ENCODE data around the gene KRTAP5-3. TPM values are rescaled to one million over a fixed set of nuclear protein-coding genes. Genes with fewer than 3 reads are reported as not detected.
A peak's percentile ranks its signal among the peaks of the same experiment; 100 is the strongest.
"Not testable (repeated sequence)": the region's sequence is repeated elsewhere in the genome, so short reads cannot be mapped to it uniquely, and the experiment has no call there.

KRTAP5-3 gene
- total RNA-seq, 1 experiment from 2014 or later, result not detected

DNA sequence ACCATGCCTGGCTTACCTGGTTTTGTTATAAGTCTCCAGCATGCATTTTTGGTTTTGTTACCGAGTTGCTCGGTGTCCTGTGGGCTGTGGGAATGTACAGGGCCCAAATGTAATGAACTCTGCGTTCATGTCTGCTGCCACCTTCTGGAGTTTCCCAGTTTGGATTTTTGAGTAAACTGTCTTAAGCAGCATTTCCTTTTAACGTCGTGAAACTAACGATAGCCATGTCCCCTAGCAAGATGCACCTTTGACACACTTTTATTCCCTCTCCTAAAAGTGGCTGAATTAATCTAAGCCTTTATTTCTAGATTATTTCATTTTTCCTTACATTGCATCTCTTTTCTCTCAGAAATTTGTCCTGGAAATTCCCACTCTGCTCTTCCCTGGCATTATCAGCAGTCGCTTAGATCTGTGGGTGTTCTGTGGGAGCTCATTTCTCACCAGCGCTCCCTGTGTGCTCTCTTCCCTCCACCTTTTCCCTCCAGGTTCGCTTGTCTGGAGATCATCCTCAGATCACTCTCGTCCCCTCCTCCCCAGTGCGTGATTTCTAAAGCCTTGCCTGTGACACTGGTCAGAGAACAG lies 12.2 kb downstream of the KRTAP5-3 start:
- not testable (repeated sequence) for H3K4me3 ChIP-seq (ENCODE audit: insufficient read depth, low read depth, low read length); DNase-seq; H3K36me3 ChIP-seq (replicated peaks; ENCODE audit: control insufficient read depth, insufficient read depth, low read length); H3K27me3 ChIP-seq (ENCODE audit: control insufficient read depth, insufficient read depth, low read length)

GRCh38 chr11:1592628-1593027 lies 15.6 kb downstream of the KRTAP5-3 start:
- peaks cover 3% of the 10 kb centered on the region; the same call in 1 of the 2 replicates for H3K27me3 ChIP-seq (ENCODE audit: control insufficient read depth, insufficient read depth, low read length)
- H3K4me3 ChIP-seq (ENCODE audit: insufficient read depth, low read depth, low read length), result no peak overlapping the region
- no peaks in the 10 kb centered on the region for H3K36me3 ChIP-seq (replicated peaks; ENCODE audit: control insufficient read depth, insufficient read depth, low read length)
- DNase-seq, result no peak

DNA sequence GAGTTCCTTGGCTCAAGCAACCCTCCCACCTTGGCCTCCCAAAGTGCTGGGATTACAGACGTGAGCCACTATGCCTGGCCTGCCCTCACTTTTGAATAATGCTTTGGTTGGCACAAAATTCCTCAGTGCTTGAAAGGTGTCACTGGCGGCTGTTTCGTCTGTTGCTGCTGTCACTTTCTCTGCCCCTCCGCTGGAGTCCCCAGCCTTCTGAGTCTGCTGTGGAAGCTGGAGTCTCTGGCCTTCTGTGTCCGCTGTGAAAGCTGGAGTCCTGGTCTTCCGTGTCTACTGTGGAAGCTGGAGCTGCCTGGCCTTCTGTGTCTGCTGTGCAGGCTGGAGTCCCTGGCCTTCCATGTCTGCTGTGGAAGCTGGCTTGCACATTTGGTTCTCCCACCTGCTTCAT lies 18.3 kb downstream of the KRTAP5-3 start:
- Histone ChIP-seq H3K27me3 (ENCODE audit: control insufficient read depth, insufficient read depth, low read length) (no peaks in the 10 kb centered on the region; the same call in 1 of the 2 replicates), H3K4me3 (ENCODE audit: insufficient read depth, low read depth, low read length) (no peak overlapping the region), H3K36me3 (replicated peaks; ENCODE audit: control insufficient read depth, insufficient read depth, low read length) (no peaks in the 10 kb centered on the region)
- DNase-seq, result no peak

DNA sequence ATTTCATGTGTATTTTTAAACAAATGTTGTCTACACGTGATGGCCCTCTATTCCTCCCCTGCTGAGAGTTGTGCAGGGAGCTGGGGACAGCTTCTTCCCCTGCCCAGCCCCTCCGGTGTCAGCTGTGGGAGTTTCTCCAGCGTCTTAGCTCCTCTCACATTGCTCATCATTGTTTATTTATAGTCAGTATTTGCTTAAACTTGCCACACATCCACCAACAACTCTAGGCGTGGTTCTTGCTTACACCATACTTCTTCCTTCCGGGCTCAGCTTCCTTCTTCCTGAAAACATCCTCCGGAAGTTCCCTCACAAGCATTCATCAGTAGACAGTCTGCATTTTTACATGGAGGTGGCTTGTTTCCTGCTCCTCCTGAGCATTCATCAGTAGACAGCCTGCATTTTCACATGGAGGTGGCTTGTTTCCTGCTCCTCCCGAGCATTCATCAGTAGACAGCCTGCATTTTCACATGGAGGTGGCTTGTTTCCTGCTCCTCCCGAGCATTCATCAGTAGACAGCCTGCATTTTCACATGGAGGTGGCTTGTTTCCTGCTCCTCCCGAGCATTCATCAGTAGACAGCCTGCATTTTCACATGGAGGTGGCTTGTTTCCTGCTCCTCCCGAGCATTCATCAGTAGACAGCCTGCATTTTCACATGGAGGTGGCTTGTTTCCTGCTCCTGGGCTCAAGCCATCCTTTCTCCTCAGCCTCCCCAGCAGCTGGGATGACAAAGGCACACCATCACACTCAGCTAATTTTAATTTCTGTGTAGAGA lies 18.9 kb downstream of the KRTAP5-3 start:
- H3K4me3 ChIP-seq (ENCODE audit: insufficient read depth, low read depth, low read length); DNase-seq; H3K27me3 ChIP-seq (ENCODE audit: control insufficient read depth, insufficient read depth, low read length): not testable (repeated sequence)

DNA sequence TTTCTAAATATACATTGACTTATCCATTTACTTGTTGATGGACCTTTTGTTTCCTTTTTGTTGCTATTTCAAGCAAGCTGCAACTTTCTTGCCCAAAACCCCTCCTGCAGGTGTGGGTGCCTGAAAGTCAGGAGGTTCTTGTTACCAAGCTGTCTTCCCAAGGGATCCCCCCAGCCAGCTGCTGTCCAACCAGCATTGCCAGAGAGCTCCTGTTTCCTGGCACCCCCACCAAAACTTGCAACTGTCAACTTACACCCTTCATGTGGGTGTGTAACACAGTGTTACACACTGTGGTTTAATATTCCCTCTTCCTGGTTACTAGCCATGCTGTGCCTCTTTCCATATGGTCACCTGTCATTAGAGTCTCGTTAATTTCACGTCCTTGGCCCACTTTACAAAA lies 21.6 kb downstream of the KRTAP5-3 start:
- no peak for DNase-seq
- H3K27me3 ChIP-seq (ENCODE audit: control insufficient read depth, insufficient read depth, low read length), result no peaks in the 10 kb centered on the region
- H3K36me3 ChIP-seq (replicated peaks; ENCODE audit: control insufficient read depth, insufficient read depth, low read length), result no peaks in the 10 kb centered on the region
- H3K4me3 ChIP-seq (ENCODE audit: insufficient read depth, low read depth, low read length), result no peak overlapping the region

More for the DNA sequence above, 18.9 kb downstream of the KRTAP5-3 start:
- H3K36me3 ChIP-seq (replicated peaks; ENCODE audit: control insufficient read depth, insufficient read depth, low read length), result not testable (repeated sequence)

- not testable (repeated sequence) for DNase-seq; H3K27me3 ChIP-seq (ENCODE audit: control insufficient read depth, insufficient read depth, low read length); H3K4me3 ChIP-seq (ENCODE audit: insufficient read depth, low read depth, low read length); H3K36me3 ChIP-seq (replicated peaks; ENCODE audit: control insufficient read depth, insufficient read depth, low read length)
Measured at GRCh38 chr11:1584661-1585370, 23.4 kb downstream of the KRTAP5-3 start, which contains the start of gene KRTAP5-1. Gene KRTAP5-1 (minus strand): TSS chr11:1585283. CDS start chr11:1585249, 34 bp downstream.

DNA sequence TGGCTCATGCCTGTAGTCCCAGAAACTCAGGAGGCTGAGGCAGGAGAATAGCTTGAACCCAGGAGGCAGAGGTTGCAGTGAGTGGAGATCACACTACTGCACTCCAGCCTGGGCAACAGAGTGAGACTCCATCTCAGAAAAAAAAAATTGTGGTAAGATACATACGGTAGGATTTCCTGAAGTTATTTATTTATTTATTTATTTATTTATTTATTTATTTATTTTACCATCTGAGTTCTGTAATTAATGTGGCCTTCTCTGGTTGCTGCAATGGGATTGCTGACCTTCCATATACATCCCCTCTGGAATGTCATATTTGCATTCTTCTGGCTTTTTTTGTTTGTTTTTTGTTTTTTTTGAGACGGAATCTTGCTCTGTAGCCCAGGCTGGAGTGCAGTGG lies 25.4 kb downstream of the KRTAP5-3 start:
- H3K4me3 ChIP-seq (ENCODE audit: insufficient read depth, low read depth, low read length), result not testable (repeated sequence)

GRCh38 chr11:1581976-1582375 lies 26.3 kb downstream of the KRTAP5-3 start:
- Histone ChIP-seq H3K27me3 (ENCODE audit: control insufficient read depth, insufficient read depth, low read length) (no peaks in the 10 kb centered on the region), H3K4me3 (ENCODE audit: insufficient read depth, low read depth, low read length) (no peak overlapping the region), H3K36me3 (replicated peaks; ENCODE audit: control insufficient read depth, insufficient read depth, low read length) (no peaks in the 10 kb centered on the region)
- no peak for DNase-seq

More for the DNA sequence above, 25.4 kb downstream of the KRTAP5-3 start:
- not testable (repeated sequence) for DNase-seq; H3K36me3 ChIP-seq (replicated peaks; ENCODE audit: control insufficient read depth, insufficient read depth, low read length); H3K27me3 ChIP-seq (ENCODE audit: control insufficient read depth, insufficient read depth, low read length)

- DNase-seq, result no peak
- Histone ChIP-seq H3K4me3 (ENCODE audit: insufficient read depth, low read depth, low read length) (no peak overlapping the region), H3K36me3 (replicated peaks; ENCODE audit: control insufficient read depth, insufficient read depth, low read length) (no peaks in the 10 kb centered on the region), H3K27me3 (ENCODE audit: control insufficient read depth, insufficient read depth, low read length) (peaks cover 28% of the 10 kb centered on the region)
Measured at GRCh38 chr11:1576825-1577224, 31.4 kb downstream of the KRTAP5-3 start.

- H3K36me3 ChIP-seq (replicated peaks; ENCODE audit: control insufficient read depth, insufficient read depth, low read length); H3K4me3 ChIP-seq (ENCODE audit: insufficient read depth, low read depth, low read length); DNase-seq: not testable (repeated sequence)
- H3K27me3 ChIP-seq (ENCODE audit: control insufficient read depth, insufficient read depth, low read length), result peaks cover 35% of the 10 kb centered on the region
Measured at GRCh38 chr11:1575756-1576155, 32.5 kb downstream of the KRTAP5-3 start.

DNA sequence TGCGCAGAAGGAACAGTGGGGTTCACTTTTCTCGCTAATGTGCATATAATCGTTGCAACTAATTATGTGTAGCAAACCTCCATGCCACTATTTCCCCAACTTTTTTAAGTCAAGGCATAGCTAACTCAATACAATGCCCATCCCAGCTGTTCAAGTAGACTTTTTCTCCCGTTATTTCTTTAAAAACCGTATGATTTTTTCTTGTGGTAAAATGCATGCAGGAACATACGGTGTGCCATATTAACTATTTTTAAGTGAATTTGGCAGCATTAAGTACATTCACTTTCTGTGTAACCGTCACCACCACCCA lies 33.4 kb downstream of the KRTAP5-3 start:
- no peak for DNase-seq

GRCh38 chr11:1574238-1574932 lies 33.9 kb downstream of the KRTAP5-3 start:
- no peaks in the 10 kb centered on the region for H3K36me3 ChIP-seq (replicated peaks; ENCODE audit: control insufficient read depth, insufficient read depth, low read length)
- peak overlapping the region; percentile 24 for H3K4me3 ChIP-seq (ENCODE audit: insufficient read depth, low read depth, low read length)
- DNase-seq, result peak; percentile 96
- H3K27me3 ChIP-seq (ENCODE audit: control insufficient read depth, insufficient read depth, low read length), result peaks cover 43% of the 10 kb centered on the region

More for the DNA sequence above, 33.4 kb downstream of the KRTAP5-3 start:
- Histone ChIP-seq H3K27me3 (ENCODE audit: control insufficient read depth, insufficient read depth, low read length) (peaks cover 41% of the 10 kb centered on the region), H3K4me3 (ENCODE audit: insufficient read depth, low read depth, low read length) (no peak overlapping the region), H3K36me3 (replicated peaks; ENCODE audit: control insufficient read depth, insufficient read depth, low read length) (no peaks in the 10 kb centered on the region)

DNA sequence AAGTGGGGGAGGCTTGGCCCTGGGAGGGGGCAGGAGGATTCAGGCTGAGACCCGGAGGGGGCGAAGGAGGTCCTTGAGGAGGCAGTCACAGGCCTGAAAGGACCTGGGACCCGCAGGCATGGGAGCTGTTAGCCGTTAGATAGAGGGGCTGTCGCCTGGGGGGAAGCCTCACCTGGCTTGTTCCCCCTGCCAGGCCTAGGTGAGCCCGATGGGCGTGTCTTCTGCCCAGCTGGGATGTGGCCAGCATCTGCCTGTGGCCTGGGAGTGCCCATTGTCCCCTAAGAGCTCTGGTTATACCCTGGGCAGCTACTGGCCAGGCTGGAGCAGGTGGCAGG lies 34.4 kb downstream of the KRTAP5-3 start:
- peak; percentile 83 for DNase-seq
- Histone ChIP-seq H3K4me3 (ENCODE audit: insufficient read depth, low read depth, low read length) (peak overlapping the region; percentile 10; the same call in 1 of the 2 replicates), H3K27me3 (ENCODE audit: control insufficient read depth, insufficient read depth, low read length) (peaks cover 43% of the 10 kb centered on the region)

GRCh38 chr11:1573077-1573902 lies 35.0 kb downstream of the KRTAP5-3 start:
- peak overlapping the region; percentile 46; the same call in 1 of the 2 replicates for H3K4me3 ChIP-seq (ENCODE audit: insufficient read depth, low read depth, low read length)
- peaks cover 43% of the 10 kb centered on the region for H3K27me3 ChIP-seq (ENCODE audit: control insufficient read depth, insufficient read depth, low read length)
- peak; percentile 79 for DNase-seq
- no peaks in the 10 kb centered on the region for H3K36me3 ChIP-seq (replicated peaks; ENCODE audit: control insufficient read depth, insufficient read depth, low read length)

More for the DNA sequence above, 34.4 kb downstream of the KRTAP5-3 start:
- H3K36me3 ChIP-seq (replicated peaks; ENCODE audit: control insufficient read depth, insufficient read depth, low read length), result no peaks in the 10 kb centered on the region

All from H7 (cell line).